HG03575 (cell line): ENCODE results near the gene FAM216A.
A peak's percentile ranks its signal among the peaks of the same experiment; 100 is the strongest.
"Not testable (repeated sequence)": the region's sequence is repeated elsewhere in the genome, so short reads cannot be mapped to it uniquely, and the experiment has no call there.

Experiments
- ATAC-seq: cut with Tn5 transposase; IDR thresholded peaks from one replicate; pipeline ENCODE4 v1.9.1; 2021; ENCODE audit not compliant: unreplicated experiment, insufficient number of reproducible peaks, low FRiP score; ENCODE audit errors: extremely low read depth

Gene FAM216A

GRCh38 chr12:110468214-110469048 lies at the start of gene FAM216A, which contains the start of gene GPN3:
FAM216A (plus strand) TSS chr12:110468845; CDS start chr12:110468876, 31 bp downstream.
GPN3 (minus strand) TSS chr12:110468257; CDS start chr12:110468203, 54 bp downstream.
- ATAC-seq: peak; percentile 40

GRCh38 chr12:110420644-110421043 lies 48.0 kb upstream of the FAM216A start:
- not testable (repeated sequence) for ATAC-seq

- no peak for ATAC-seq
These were observed 47.4 kb upstream of the FAM216A start for GRCh38 chr12:110421159-110421661.

GRCh38 chr12:110421701-110422100 lies 46.9 kb upstream of the FAM216A start:
- ATAC-seq: no peak

GRCh38 chr12:110424237-110424636 lies 44.4 kb upstream of the FAM216A start:
- no peak for ATAC-seq

- ATAC-seq: no peak
These were observed 42.2 kb upstream of the FAM216A start for GRCh38 chr12:110426406-110426805.

- not testable (repeated sequence) for ATAC-seq
These were observed 39.0 kb upstream of the FAM216A start for GRCh38 chr12:110429676-110430075.

- ATAC-seq: no peak
These were observed 36.6 kb upstream of the FAM216A start for GRCh38 chr12:110431957-110432587.

- no peak for ATAC-seq
These were observed 32.4 kb upstream of the FAM216A start for GRCh38 chr12:110436231-110436630.

- ATAC-seq: no peak
These were observed 24.2 kb upstream of the FAM216A start for GRCh38 chr12:110444455-110444854.

- peak; percentile 28 for ATAC-seq
These were observed 18.7 kb upstream of the FAM216A start, which contains the start of gene ARPC3 for GRCh38 chr12:110449799-110450497. ARPC3 (minus strand) TSS chr12:110450337; CDS start chr12:110450260, 77 bp downstream.

- no peak for ATAC-seq
These were observed 17.4 kb upstream of the FAM216A start for GRCh38 chr12:110451263-110451662.

- ATAC-seq: no peak
These were observed 14.9 kb upstream of the FAM216A start for GRCh38 chr12:110453569-110454296.

GRCh38 chr12:110458756-110459155 lies 9.9 kb upstream of the FAM216A start:
- no peak for ATAC-seq

- ATAC-seq: not testable (repeated sequence)
These were observed 7.5 kb upstream of the FAM216A start for GRCh38 chr12:110461189-110461588.

GRCh38 chr12:110465024-110465423 lies 3.6 kb upstream of the FAM216A start:
- ATAC-seq: no peak

GRCh38 chr12:110465765-110466164 lies 2.9 kb upstream of the FAM216A start:
- not testable (repeated sequence) for ATAC-seq

- no peak for ATAC-seq
These were observed 1.9 kb upstream of the FAM216A start for GRCh38 chr12:110466791-110467190.

- ATAC-seq: no peak
These were observed 815 bp upstream of the FAM216A start for GRCh38 chr12:110467847-110468213.
